Psoas muscle (tissue), 8 donors: ENCODE measurements around the gene PNN. TPM values are rescaled to one million over a fixed set of nuclear protein-coding genes. Genes with fewer than 3 reads are reported as not detected.
"Not testable (repeated sequence)": the region's sequence is repeated elsewhere in the genome, so short reads cannot be mapped to it uniquely, and the experiment has no call there.

Source experiments
- ATAC-seq, 4 donors: fragments of 200-7000 bp; cut with Tn5 transposase; one replicate each; pipeline ENCODE4 v1.9.1; 2020; ENCODE audit warnings: moderate library complexity in 3 of 4, mild to moderate bottlenecking in 2 of 4
- DNase-seq, 2 donors: peaks; one replicate each; pipeline ENCODE4 v3.0.0-alpha.2; 2020
- H3K27ac ChIP-seq: fragments of 200-600 bp; one replicate; pipeline ENCODE4 v1.8.0; 2022
- H3K27me3 ChIP-seq, 3 donors: fragments of 200-600 bp in 1 of 3; one replicate each; pipeline versions ENCODE4 v1.6.1 to v1.8.0; 2013 to 2022; ENCODE audit warnings: low read length in 2 of 3, mild to moderate bottlenecking in 2 of 3, moderate library complexity in 1 of 3; ENCODE audit not compliant: insufficient read depth in 3 of 3
- H3K36me3 ChIP-seq, 2 donors: fragments of 200-600 bp in 1 of 2; one replicate each; pipeline versions ENCODE4 v1.6.1 to v1.8.0; 2013 to 2022; ENCODE audit warnings: low read depth in 1 of 2, mild to moderate bottlenecking in 1 of 2, moderate library complexity in 1 of 2; ENCODE audit not compliant: insufficient read depth in 1 of 2
- H3K4me1 ChIP-seq: fragments of 200-600 bp; one replicate; pipeline ENCODE4 v1.8.0; 2022
- H3K4me3 ChIP-seq: fragments of 200-600 bp; one replicate; pipeline ENCODE4 v1.8.0; 2022; ENCODE audit warnings: mild to moderate bottlenecking
- H3K9me3 ChIP-seq: fragments of 200-600 bp; one replicate; pipeline ENCODE4 v1.8.0; 2022
- CTCF ChIP-seq: fragments of 200-600 bp; IDR thresholded peaks from one replicate; pipeline ENCODE4 v1.8.0; 2022; ENCODE audit warnings: antibody characterized with exemption
- WGBS, 3 donors: extraction: QIAGEN DNeasy Blood & Tissue Kit; methylation state at CpG; one replicate each; pipeline versions ENCODE4 v1.1.6 to v1.1.7; 2013; 5-methylcytosine and 5-hydroxymethylcytosine counted together
- intact Hi-C, 2 donors: fragments of 100-400 bp; cut with DNase I; formaldehyde crosslinking; loops; one replicate each; pipeline versions ENCODE4 v1.11.0 to v1.14.2; 2022
- polyA plus RNA-seq, 3 donors: library from polyadenylated mRNA; stranded (reverse); fragments of 200-250 nt; gene quantifications; one replicate each; pipeline ENCODE4 v1.2.3, GENCODE V29; 2013
- total RNA-seq, 4 donors: library from RNA; stranded (reverse); fragmentation: NEBNext Ultra II Directional in 2 of 4; extraction: Animal tissue kit (Norgen Biotek cat#: 25700) in 2 of 4; gene quantifications; one replicate each; pipeline versions ENCODE4 v1.2.1 to v1.2.4, GENCODE V29; 2021 to 2023
- donor health status: healthy with polysubstance abuse.
- donor health status: DM: no; HTN: no; CAD: no; lungs with moderate emphysema.
- donor health status: Bipolar disorder and iron deficiency.
- donor health status: healthy.
- donor health status: DM: yes; HTN: yes; CAD: no.
- donor health status: DM: no; HTN: no; CAD: no.
- donor health status: DM: no; HTN: no; CAD: no.
- donor health status: DM: yes; HTN: yes; CAD: no.

The PNN gene
- total and polyA plus RNA-seq, 7 donors, result 17.0 to 33.1 (median 27.6) TPM

GRCh38 chr14:39229222-39229543, 54.1 kb downstream of the PNN start:
- no peak overlapping the region for H3K4me3 ChIP-seq
- DNase-seq (no peak), ATAC-seq (no peak)
- H3K36me3 ChIP-seq, result no peaks in the 10 kb centered on the region
- no peaks in the 10 kb centered on the region for H3K9me3 ChIP-seq
- H3K27ac ChIP-seq, result no peak overlapping the region
- no peak for TF ChIP-seq CTCF
- intact Hi-C loops, result no loop called here
- WGBS, 3 donors, result 86 to 100% (median 93%) methylated on average over 1 of the region's 1 CpG
- peaks cover 4% of the 10 kb centered on the region for H3K4me1 ChIP-seq
- H3K27me3 ChIP-seq, result no peaks in the 10 kb centered on the region

- no peak overlapping the region for H3K27ac ChIP-seq
- TF ChIP-seq CTCF, result no peak
- no peak for ATAC-seq
- H3K36me3 ChIP-seq, result no peaks in the 10 kb centered on the region
- no peak for DNase-seq
- 86 to 96% (median 88%) methylated on average over 3 of the region's 3 CpGs for WGBS, 3 donors
- intact Hi-C loops, result loop anchor here in 1 of 2 donors (10.0 kb wide), 1 partner anchor 135 kb away; no protein-coding TSS in a partner anchor
- H3K4me3 ChIP-seq, result no peak overlapping the region
- H3K9me3 ChIP-seq, result no peaks in the 10 kb centered on the region
- peaks cover 4% of the 10 kb centered on the region for H3K4me1 ChIP-seq
- no peaks in the 10 kb centered on the region for H3K27me3 ChIP-seq
Measured at GRCh38 chr14:39229601-39230110, 54.6 kb downstream of the PNN start.

GRCh38 chr14:39230416-39231035, 55.5 kb downstream of the PNN start:
- Histone ChIP-seq H3K27ac (no peak overlapping the region), H3K4me1 (peaks cover 4% of the 10 kb centered on the region), H3K4me3 (no peak overlapping the region), H3K36me3 (no peaks in the 10 kb centered on the region), H3K27me3 (no peaks in the 10 kb centered on the region), H3K9me3 (no peaks in the 10 kb centered on the region)
- no peak for TF ChIP-seq CTCF
- ATAC-seq (no peak), DNase-seq (no peak)
- 73 to 84% (median 80%) methylated on average over 5 of the region's 5 CpGs for WGBS, 3 donors
- intact Hi-C loops, result loop anchor here in 1 of 2 donors (10.0 kb wide), 1 partner anchor 134 kb away; no protein-coding TSS in a partner anchor

- DNase-seq, H3K4me1 ChIP-seq, H3K36me3 ChIP-seq, H3K9me3 ChIP-seq, H3K27me3 ChIP-seq, H3K27ac ChIP-seq, H3K4me3 ChIP-seq: not testable (repeated sequence)
- TF ChIP-seq CTCF, result peak; percentile 27
- 89 to 90% (median 90%) methylated on average over 11 of the region's 11 CpGs for WGBS, 3 donors
- intact Hi-C loops, result loop anchor here in 1 of 2 donors (10.0 kb wide), 1 partner anchor 133 kb away; no protein-coding TSS in a partner anchor
- peak; percentile 64 to 80 (median 71) for ATAC-seq
Measured at GRCh38 chr14:39231751-39232553, 56.9 kb downstream of the PNN start.

Other genes with a start within 250 kb of the PNN start
- 10 to 100 TPM; 70.7 to 84.8 (median 80.5) TPM for gene SEC23A, start 72.0 kb upstream of the PNN start, total RNA-seq
- gene SEC23A, start 72.0 kb upstream of the PNN start, polyA plus RNA-seq, result 10 to 100 TPM; 25.3 to 62.2 (median 25.5) TPM
- gene GEMIN2, start 60.9 kb upstream of the PNN start, total RNA-seq, result 10 to 100 TPM in 3 of 4 donors, 1 to 10 TPM in 1; 9.7 to 11.7 (median 10.8) TPM
- 10 to 100 TPM; 14.2 to 22.6 (median 20.9) TPM for gene GEMIN2, start 60.9 kb upstream of the PNN start, polyA plus RNA-seq
- gene TRAPPC6B, start 4.9 kb upstream of the PNN start, total RNA-seq, result 10 to 100 TPM; 19.8 to 23.2 (median 22.6) TPM
- gene TRAPPC6B, start 4.9 kb upstream of the PNN start, polyA plus RNA-seq, result 10 to 100 TPM in 2 of 3 donors, 1 to 10 TPM in 1; 8.0 to 31.7 (median 10.4) TPM
- gene MIA2, start 58.7 kb downstream of the PNN start, total RNA-seq, result 10 to 100 TPM; 15.5 to 26.2 (median 21.3) TPM
- 10 to 100 TPM; 10.6 to 29.1 (median 12.6) TPM for gene MIA2, start 58.7 kb downstream of the PNN start, polyA plus RNA-seq